ENCODE results near the gene UBN1. TPM values are rescaled to one million over a fixed set of nuclear protein-coding genes. Genes with fewer than 3 reads are reported as not detected.

Gene UBN1
- total and polyA plus RNA-seq, 2 experiments from 2014 or later: 21.4 to 33.4 TPM

DNA sequence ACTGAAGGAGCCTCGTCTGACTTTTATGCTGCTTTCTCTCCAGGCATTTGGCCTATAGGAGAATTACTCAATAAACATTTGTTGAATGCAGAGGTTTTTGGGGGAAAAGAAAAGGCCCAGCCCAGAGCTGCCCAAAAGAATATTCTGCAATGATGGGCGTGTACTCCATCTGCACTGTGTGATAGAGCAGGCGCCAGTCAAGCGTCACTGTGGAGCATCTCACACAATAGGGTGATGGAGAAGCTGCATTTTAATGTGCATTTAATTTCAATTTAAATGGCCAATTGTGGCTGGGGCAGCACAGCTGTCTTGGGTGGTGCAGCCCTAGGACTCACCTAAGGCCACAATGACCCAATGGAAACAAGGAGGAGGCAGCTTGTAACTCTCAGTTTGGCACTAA is 20.8 kb upstream of the UBN1 start:
- TF ChIP-seq, protein P1, sequence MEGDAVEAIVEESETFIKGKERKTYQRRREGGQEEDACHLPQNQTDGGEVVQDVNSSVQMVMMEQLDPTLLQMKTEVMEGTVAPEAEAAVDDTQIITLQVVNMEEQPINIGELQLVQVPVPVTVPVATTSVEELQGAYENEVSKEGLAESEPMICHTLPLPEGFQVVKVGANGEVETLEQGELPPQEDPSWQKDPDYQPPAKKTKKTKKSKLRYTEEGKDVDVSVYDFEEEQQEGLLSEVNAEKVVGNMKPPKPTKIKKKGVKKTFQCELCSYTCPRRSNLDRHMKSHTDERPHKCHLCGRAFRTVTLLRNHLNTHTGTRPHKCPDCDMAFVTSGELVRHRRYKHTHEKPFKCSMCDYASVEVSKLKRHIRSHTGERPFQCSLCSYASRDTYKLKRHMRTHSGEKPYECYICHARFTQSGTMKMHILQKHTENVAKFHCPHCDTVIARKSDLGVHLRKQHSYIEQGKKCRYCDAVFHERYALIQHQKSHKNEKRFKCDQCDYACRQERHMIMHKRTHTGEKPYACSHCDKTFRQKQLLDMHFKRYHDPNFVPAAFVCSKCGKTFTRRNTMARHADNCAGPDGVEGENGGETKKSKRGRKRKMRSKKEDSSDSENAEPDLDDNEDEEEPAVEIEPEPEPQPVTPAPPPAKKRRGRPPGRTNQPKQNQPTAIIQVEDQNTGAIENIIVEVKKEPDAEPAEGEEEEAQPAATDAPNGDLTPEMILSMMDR (IDR thresholded peaks at IDR 0.05; ENCODE audit: low read depth, low read length): no peak
- peaks cover 29% of the 10 kb centered on the region for H3K36me3 ChIP-seq
- no peak for DNase-seq (ENCODE audit: low read depth in 1 of 2, low spot score in 1 of 2)

DNA sequence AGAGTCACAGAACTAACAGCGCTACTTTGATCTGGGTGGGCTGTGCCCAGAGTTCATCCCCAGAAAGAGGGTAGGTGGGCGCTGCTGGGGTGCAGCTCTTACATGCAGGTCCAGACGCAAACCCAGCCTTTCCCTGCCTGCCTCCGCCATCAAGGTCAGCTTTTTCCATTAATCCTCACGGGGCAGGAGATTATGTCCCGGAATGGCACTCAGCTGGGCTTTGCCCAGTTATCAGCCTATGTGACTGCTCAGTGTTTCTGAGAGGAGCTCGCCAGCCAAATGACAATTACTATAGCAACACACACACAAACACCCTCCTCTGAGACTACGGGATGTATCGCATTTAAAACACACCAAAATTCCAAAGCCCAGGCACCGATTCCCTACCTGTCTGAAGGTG is 20.3 kb upstream of the UBN1 start:
- no peak overlapping the region for H3K4me3 ChIP-seq
- H3K27ac ChIP-seq: no peak overlapping the region
- no peaks in the 10 kb centered on the region for H3K27me3 ChIP-seq
- DNase-seq (ENCODE audit: low read depth in 1 of 2, low spot score in 1 of 2): no peak
- no peaks in the 10 kb centered on the region for H3K9me3 ChIP-seq (ENCODE audit: low read depth)
- H3K36me3 ChIP-seq: peaks cover 29% of the 10 kb centered on the region
- TF ChIP-seq, protein P1 (IDR thresholded peaks at IDR 0.05; ENCODE audit: low read depth, low read length): no peak
- H3K4me1 ChIP-seq (ENCODE audit: low read depth): peaks cover 33% of the 10 kb centered on the region

More for the DNA sequence above, 20.8 kb upstream of the UBN1 start:
- Histone ChIP-seq H3K27ac (no peak overlapping the region), H3K4me1 (ENCODE audit: low read depth) (peaks cover 28% of the 10 kb centered on the region), H3K9me3 (ENCODE audit: low read depth) (no peaks in the 10 kb centered on the region), H3K4me3 (no peak overlapping the region), H3K27me3 (no peaks in the 10 kb centered on the region)

DNA sequence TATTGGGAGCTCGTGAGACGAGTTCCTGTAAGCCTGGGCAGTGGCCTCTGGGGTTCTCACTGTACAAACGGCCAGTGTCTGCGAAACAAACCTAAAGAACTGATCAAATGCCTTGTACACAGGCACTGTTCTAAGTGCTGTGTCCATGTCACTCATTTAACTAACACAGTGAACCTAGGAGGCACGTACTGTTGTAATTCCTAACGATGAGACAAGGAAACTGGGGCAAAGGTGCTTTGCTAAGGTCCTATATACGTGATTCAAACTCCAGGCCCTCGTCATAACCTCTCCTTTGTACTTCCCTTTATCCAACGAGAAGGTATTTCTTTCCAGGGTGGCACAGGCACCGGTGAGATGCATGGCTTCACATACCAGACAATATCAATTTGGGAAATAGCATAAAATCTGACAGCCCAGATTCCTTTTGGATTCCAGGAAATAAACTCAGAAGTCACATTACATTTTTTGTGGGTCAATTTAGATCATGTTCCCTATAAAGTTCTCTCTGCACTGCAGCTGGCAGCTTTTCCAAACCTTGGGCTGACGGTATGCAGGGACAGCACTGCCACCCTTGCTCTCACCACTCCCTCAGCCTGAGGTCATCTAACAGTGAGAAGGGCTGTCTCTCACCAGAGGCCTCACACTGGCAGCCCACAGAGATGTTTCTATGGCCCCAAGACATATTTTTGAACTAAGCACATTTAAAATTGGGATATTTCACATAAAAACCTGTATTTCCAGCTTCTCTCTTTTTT is 18.5 kb upstream of the UBN1 start:
- Histone ChIP-seq H3K27me3 (no peaks in the 10 kb centered on the region), H3K27ac (peak overlapping the region; percentile 61), H3K36me3 (peaks cover 28% of the 10 kb centered on the region), H3K4me3 (no peak overlapping the region), H3K4me1 (ENCODE audit: low read depth) (peaks cover 42% of the 10 kb centered on the region), H3K9me3 (ENCODE audit: low read depth) (no peaks in the 10 kb centered on the region)
- DNase-seq (ENCODE audit: low read depth in 1 of 2, low spot score in 1 of 2): no peak
- TF ChIP-seq, protein P1 (IDR thresholded peaks at IDR 0.05; ENCODE audit: low read depth, low read length): no peak

DNA sequence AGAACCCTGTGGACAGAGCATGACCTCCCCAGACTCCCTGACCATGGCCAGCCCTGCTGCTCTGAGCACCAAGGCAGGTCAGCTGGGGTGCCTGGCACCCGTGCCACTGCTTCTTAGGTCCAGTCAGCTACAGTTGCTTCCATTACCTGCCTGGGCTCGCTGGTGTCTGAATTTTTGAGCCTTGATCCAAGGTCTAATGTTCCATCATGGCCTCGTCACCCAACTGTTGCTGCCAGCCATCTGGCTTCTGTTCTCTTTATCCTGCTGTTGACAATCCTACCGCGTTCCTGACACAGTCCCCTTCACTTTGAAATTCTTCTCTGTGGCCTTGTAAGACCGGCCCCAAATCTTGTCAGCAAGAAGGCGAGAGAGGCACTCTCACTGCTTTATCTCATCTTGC is 16.9 kb upstream of the UBN1 start:
- no peaks in the 10 kb centered on the region for H3K9me3 ChIP-seq (ENCODE audit: low read depth)
- no peaks in the 10 kb centered on the region for H3K27me3 ChIP-seq
- peaks cover 35% of the 10 kb centered on the region for H3K4me1 ChIP-seq (ENCODE audit: low read depth)
- peak overlapping the region; percentile 95 for H3K27ac ChIP-seq
- TF ChIP-seq, protein P1 (IDR thresholded peaks at IDR 0.05; ENCODE audit: low read depth, low read length): no peak
- H3K36me3 ChIP-seq: peaks cover 24% of the 10 kb centered on the region
- H3K4me3 ChIP-seq: no peak overlapping the region
- peak; percentile 56 to 86 for DNase-seq (ENCODE audit: low read depth in 1 of 2, low spot score in 1 of 2)

DNA sequence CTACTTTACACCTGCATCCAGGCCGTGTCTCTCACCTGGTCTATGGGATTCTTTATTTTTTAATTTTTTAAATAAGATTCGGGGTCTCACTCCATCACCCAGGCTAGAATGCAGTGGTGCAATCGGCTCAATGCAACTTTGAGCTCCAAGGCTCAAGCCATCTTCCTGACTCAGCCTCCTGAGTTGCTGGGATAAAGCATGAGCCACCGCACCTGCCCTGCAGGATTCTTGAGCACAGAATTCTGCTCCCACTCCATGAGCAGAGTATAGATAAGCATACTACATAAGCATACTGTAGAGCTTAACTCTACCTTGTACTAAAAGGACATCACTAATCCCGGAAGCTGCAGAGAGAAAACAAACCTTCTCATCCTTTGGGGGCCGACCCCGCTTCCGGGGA is 15.7 kb upstream of the UBN1 start:
- no peak for DNase-seq (ENCODE audit: low read depth in 1 of 2, low spot score in 1 of 2)
- Histone ChIP-seq H3K4me1 (ENCODE audit: low read depth) (peaks cover 35% of the 10 kb centered on the region), H3K27me3 (no peaks in the 10 kb centered on the region), H3K36me3 (peaks cover 28% of the 10 kb centered on the region), H3K27ac (peak overlapping the region; percentile 95), H3K9me3 (ENCODE audit: low read depth) (no peaks in the 10 kb centered on the region), H3K4me3 (no peak overlapping the region)
- TF ChIP-seq, protein P1 (IDR thresholded peaks at IDR 0.05; ENCODE audit: low read depth, low read length): no peak

Measured in cardiac muscle cell (in vitro differentiated cells and primary cell).